Ovary (tissue), 9 donors: ENCODE data around the gene WDR38. TPM values are rescaled to one million over a fixed set of nuclear protein-coding genes. Genes with fewer than 3 reads are reported as not detected.
A peak's percentile ranks its signal among the peaks of the same experiment; 100 is the strongest.

ENCODE experiments used
- DNase-seq, 5 donors: peaks; one replicate each; pipeline ENCODE4 v3.0.0-alpha.2; 2019 to 2020
- H3K27ac ChIP-seq, 2 donors: fragments of 200-600 bp; one replicate each; pipeline versions ENCODE4 v1.5.1 to v1.8.0; 2019 to 2022
- H3K27me3 ChIP-seq: fragments of 200-600 bp; one replicate; pipeline ENCODE4 v1.8.0; 2022
- H3K36me3 ChIP-seq: fragments of 200-600 bp; sonication (generic); one replicate; pipeline ENCODE4 v1.5.1; 2019
- H3K4me1 ChIP-seq: one replicate; pipeline ENCODE4 v1.8.1; 2013; ENCODE audit warnings: mild to moderate bottlenecking, moderate library complexity; ENCODE audit not compliant: insufficient read depth
- H3K4me3 ChIP-seq: fragments of 200-600 bp; sonication (generic); one replicate; pipeline ENCODE4 v1.5.1; 2017
- H3K9me3 ChIP-seq, 2 donors: fragments of 200-600 bp in 1 of 2; sonication (generic) in 1 of 2; one replicate each; pipeline versions ENCODE4 v1.5.1 to v1.8.1; 2013 to 2019; ENCODE audit warnings: mild to moderate bottlenecking in 1 of 2, moderate library complexity in 1 of 2
- CTCF ChIP-seq, 3 donors: fragments of 450-650 bp in 2 of 3; fragments of 200-600 bp in 1 of 3; IDR thresholded peaks; one replicate each; pipeline versions ENCODE4 v1.5.1 to v1.8.0; 2016 to 2022; ENCODE audit warnings: antibody characterized with exemption in 3 of 3, mild to moderate bottlenecking in 1 of 3
- EP300 ChIP-seq: sonication (generic); formaldehyde crosslinking; IDR thresholded peaks from one replicate; pipeline ENCODE4 v1.6.1; 2017; ENCODE audit warnings: antibody characterized with exemption
- POLR2A ChIP-seq: fragments of 450-650 bp; IDR thresholded peaks from one replicate; pipeline ENCODE4 v1.6.1; 2017; ENCODE audit warnings: antibody characterized with exemption, mild to moderate bottlenecking, moderate library complexity
- WGBS, 3 donors: extraction: QIAGEN DNeasy Blood & Tissue Kit in 1 of 3; methylation state at CpG; one replicate each; pipeline versions ENCODE4 v1.1.5 to v1.1.7; 2013 to 2017; 5-methylcytosine and 5-hydroxymethylcytosine counted together
- intact Hi-C, 4 donors: fragments of 100-400 bp; cut with DNase I; formaldehyde crosslinking; loops; one replicate each; pipeline versions ENCODE4 v1.11.0 to v1.15.1; 2022 to 2023
- polyA plus RNA-seq, 2 donors: library from polyadenylated mRNA; stranded (reverse); fragments of 200-250 nt in 1 of 2; fragments of 350-450 nt in 1 of 2; fragmentation: Illumina TruSeq in 1 of 2; extraction: RNeasy Lipid Tissue Mini Kit (QIAGEN cat#74804) in 1 of 2; gene quantifications; one replicate each; pipeline ENCODE4 v1.2.3, GENCODE V29; 2013 to 2014
- total RNA-seq, 7 donors: library from RNA; depleted of rRNA in 2 of 7; stranded (reverse); fragments of >200 nt in 2 of 7; fragmentation: NEBNext Ultra II Directional in 3 of 7; extraction: Animal tissue kit (Norgen Biotek cat#: 25700) in 3 of 7; gene quantifications; one replicate each; pipeline versions ENCODE4 v1.1.0 to v1.2.4, GENCODE V29; 2016 to 2023
- donor health status: DM: no; HTN: no; CAD: no; lungs with moderate emphysema.
- donor health status: DM: no; HTN: no; CAD: no.
- donor health status: Bipolar disorder and iron deficiency.
- donor health status: DM: yes; HTN: yes; CAD: no.
- donor health status: DM: no; HTN: no; CAD: no.
- donor health status: DM: yes; HTN: yes; CAD: no.

The WDR38 gene
- total and polyA plus RNA-seq, 9 donors: 0.94 to 22.5 (median 1.4) TPM; not detected in 5

- 56 to 59% (median 58%) methylated on average over 12 of the region's 12 CpGs for WGBS, 3 donors
- Histone ChIP-seq H3K4me3 (no peak overlapping the region), H3K4me1 (peaks cover 8% of the 10 kb centered on the region), H3K9me3 (no peaks in the 10 kb centered on the region), H3K36me3 (no peaks in the 10 kb centered on the region), H3K27me3 (no peaks in the 10 kb centered on the region), H3K27ac (no peak overlapping the region)
- intact Hi-C loops: loop anchor here in 1 of 4 donors (5.0 kb wide), 1 partner anchor 57 kb away; no protein-coding TSS in a partner anchor
- DNase-seq: peak in 1 of 5 donors; percentile 26
- TF ChIP-seq POLR2A (no peak), CTCF (IDR thresholded peaks at IDR 0.05) (peak in 2 of 3 donors; percentile 10 to 33), EP300 (no peak)
These were observed 13.5 kb upstream of the WDR38 start for GRCh38 chr9:124839612-124840299.

DNA sequence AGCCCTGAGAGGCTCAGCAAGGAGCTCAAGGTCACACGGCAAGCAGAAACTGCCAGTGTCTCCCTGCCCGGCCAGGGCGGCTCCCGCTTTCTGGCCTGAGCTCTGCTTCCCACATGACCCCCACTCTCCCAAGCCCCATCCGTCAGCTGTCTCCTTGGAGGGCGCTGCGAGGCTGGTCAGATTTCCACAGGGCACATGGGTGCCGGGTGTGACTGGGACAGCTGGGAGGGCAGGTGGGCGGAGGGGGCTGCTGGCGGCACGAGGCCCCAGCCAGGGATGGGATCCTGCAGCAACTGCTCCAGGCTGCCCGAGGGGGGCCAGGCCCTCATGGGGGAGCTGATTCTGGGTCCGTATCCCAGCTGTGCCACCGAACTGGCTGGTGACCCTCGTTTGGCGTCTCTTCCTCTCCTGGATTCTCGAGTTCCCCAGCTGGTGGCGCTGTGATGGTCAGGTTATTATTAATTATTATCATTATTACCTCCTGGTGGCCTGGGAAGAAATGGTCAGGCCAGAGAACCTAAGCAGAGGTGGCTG, 12.9 kb upstream of the WDR38 start:
- H3K9me3 ChIP-seq: no peaks in the 10 kb centered on the region
- DNase-seq: no peak
- H3K36me3 ChIP-seq: no peaks in the 10 kb centered on the region
- TF ChIP-seq EP300 (no peak), CTCF (IDR thresholded peaks at IDR 0.05) (no peak), POLR2A (no peak)
- H3K4me1 ChIP-seq: peaks cover 8% of the 10 kb centered on the region
- WGBS, 3 donors: 31 to 50% (median 33%) methylated on average over 16 to 18 of the region's 18 CpGs
- no peak overlapping the region for H3K4me3 ChIP-seq
- H3K27ac ChIP-seq: no peak overlapping the region
- intact Hi-C loops: no loop called here
- H3K27me3 ChIP-seq: no peaks in the 10 kb centered on the region

DNA sequence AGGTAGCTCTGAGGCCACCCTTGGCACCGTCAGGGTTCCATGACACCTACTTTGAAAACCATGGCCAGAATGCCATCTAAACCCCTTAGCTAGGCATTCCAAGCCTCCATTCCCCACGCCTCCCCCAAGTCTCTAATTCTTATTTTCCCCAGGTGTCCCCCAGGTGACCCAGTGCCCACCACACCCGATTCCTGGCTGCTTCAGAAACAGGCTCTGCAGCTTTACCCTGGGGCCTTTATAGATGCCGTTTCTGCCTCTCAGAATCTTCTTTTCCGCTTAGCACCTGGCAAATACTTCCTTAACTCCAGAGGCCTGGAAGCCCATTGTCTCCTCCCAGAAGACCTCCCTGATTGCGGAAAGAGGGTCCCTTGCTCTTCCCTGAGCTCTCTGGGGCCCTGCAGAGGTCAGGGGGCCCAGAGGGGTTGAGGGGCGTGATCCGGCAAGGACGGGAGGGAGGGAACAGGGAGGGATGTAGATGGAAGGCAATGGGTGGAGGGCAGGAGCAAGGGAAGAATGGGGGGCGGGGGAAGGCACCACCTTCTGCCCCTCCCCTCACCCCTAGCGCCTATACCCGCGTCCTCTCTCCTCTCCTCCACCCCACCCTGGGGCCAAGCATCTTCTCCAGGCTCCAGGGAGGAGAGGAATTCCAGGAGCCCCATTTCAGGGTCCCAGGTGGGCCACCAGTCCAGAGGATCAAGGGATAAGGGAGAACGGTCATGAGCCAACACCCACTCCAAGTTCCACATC, 12.0 kb upstream of the WDR38 start:
- H3K4me1 ChIP-seq: peaks cover 6% of the 10 kb centered on the region
- no peak for TF ChIP-seq POLR2A
- no peak for TF ChIP-seq EP300
- no peak for TF ChIP-seq CTCF (IDR thresholded peaks at IDR 0.05)
- H3K4me3 ChIP-seq: no peak overlapping the region
- no peaks in the 10 kb centered on the region for H3K9me3 ChIP-seq
- no peak for DNase-seq
- intact Hi-C loops: no loop called here
- no peaks in the 10 kb centered on the region for H3K36me3 ChIP-seq
- 86 to 89% (median 89%) methylated on average over 14 of the region's 14 CpGs for WGBS, 3 donors
- H3K27ac ChIP-seq: no peak overlapping the region
- H3K27me3 ChIP-seq: no peaks in the 10 kb centered on the region

DNA sequence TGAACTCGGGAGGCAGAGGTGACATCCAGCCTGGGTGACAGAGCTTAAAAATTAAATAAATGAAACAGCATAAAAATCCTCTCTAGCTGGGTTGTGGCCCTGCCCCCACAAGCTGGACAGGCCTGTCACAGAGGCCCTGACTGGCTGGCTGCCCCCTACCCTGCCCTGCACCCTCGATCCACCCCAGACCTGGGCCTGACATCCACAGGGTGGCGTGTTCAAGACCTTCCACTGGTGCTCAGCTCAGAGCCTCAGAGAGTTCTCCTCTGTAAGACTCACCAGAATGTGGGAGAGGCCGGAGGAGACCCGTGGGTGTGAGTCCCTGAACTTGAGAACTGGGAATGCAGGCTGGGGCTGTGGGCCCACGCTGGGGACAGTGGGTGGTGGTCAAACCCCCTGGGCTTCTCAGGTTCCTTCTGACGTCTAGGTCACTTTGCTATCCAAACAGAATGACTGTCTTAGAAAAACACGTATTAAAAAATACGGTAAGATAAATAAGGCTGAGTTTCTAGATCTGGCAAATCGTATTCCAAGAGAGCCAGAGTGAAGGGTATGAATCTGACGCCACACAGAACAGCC, 9.7 kb upstream of the WDR38 start:
- Histone ChIP-seq H3K27ac (no peak overlapping the region), H3K27me3 (no peaks in the 10 kb centered on the region), H3K36me3 (no peaks in the 10 kb centered on the region), H3K4me1 (peaks cover 6% of the 10 kb centered on the region), H3K9me3 (no peaks in the 10 kb centered on the region), H3K4me3 (no peak overlapping the region)
- TF ChIP-seq POLR2A: no peak
- TF ChIP-seq EP300: no peak
- TF ChIP-seq CTCF (IDR thresholded peaks at IDR 0.05): no peak
- intact Hi-C loops: no loop called here
- no peak for DNase-seq
- WGBS, 3 donors: 71 to 78% (median 77%) methylated on average over 11 of the region's 11 CpGs
